ENCODE data around the gene BMP5. TPM values are rescaled to one million over a fixed set of nuclear protein-coding genes. Genes with fewer than 3 reads are reported as not detected.

BMP5 gene
- total RNA-seq, 2 experiments from 2014 or later, result not detected

- POLR2A ChIA-PET, result no interaction called here
Measured at GRCh38 chr6:55774286-55775028, 100.9 kb downstream of the BMP5 start.

GRCh38 chr6:55773620-55774216 lies 101.7 kb downstream of the BMP5 start:
- Histone ChIP-seq H3K36me3 (ENCODE audit: insufficient read depth, low read length) (no peaks in the 10 kb centered on the region), H3K9me3 (ENCODE audit: control insufficient read depth in 1 of 2, insufficient read depth in 1 of 2, low read length in 2 of 2) (no peaks in the 10 kb centered on the region), H3K4me3 (ENCODE audit: low read length) (no peak overlapping the region), H3K27me3 (ENCODE audit: control insufficient read depth in 1 of 2, insufficient read depth in 2 of 2, low read length in 2 of 2) (no peaks in the 10 kb centered on the region), H3K27ac (ENCODE audit: low read depth in 1 of 2, low read length in 2 of 2) (no peak overlapping the region), H3K4me1 (ENCODE audit: insufficient read depth, low read length) (no peaks in the 10 kb centered on the region)
- CTCF ChIA-PET, result no interaction called here
- Mint-ChIP-seq H3K4me1 (ENCODE audit: low read depth) (no peaks in the 10 kb centered on the region), H3K27me3 (no peaks in the 10 kb centered on the region), H3K36me3 (ENCODE audit: low read depth) (no peaks in the 10 kb centered on the region), H3K9me3 (peaks cover 9% of the 10 kb centered on the region), H3K4me3 (no peak overlapping the region), H3K27ac (no peak overlapping the region)
- POLR2A ChIA-PET, result no interaction called here
- no peak for TF ChIP-seq CTCF (IDR thresholded peaks at IDR 0.05)
- DNase-seq (no peak), ATAC-seq (ENCODE audit: poor library complexity) (no peak)
- intact Hi-C loops (cut with DNase I, micrococcal nuclease), result no loop called here

More at GRCh38 chr6:55774286-55775028, 100.9 kb downstream of the BMP5 start:
- Histone ChIP-seq H3K4me3 (ENCODE audit: low read length) (no peak overlapping the region), H3K4me1 (ENCODE audit: insufficient read depth, low read length) (no peaks in the 10 kb centered on the region), H3K27ac (ENCODE audit: low read depth in 1 of 2, low read length in 2 of 2) (no peak overlapping the region), H3K36me3 (ENCODE audit: insufficient read depth, low read length) (no peaks in the 10 kb centered on the region), H3K27me3 (ENCODE audit: control insufficient read depth in 1 of 2, insufficient read depth in 2 of 2, low read length in 2 of 2) (no peaks in the 10 kb centered on the region), H3K9me3 (ENCODE audit: control insufficient read depth in 1 of 2, insufficient read depth in 1 of 2, low read length in 2 of 2) (no peaks in the 10 kb centered on the region)
- peaks cover 12% of the 10 kb centered on the region for H3K9me3 Mint-ChIP-seq
- no peak overlapping the region for H3K27ac Mint-ChIP-seq
- no peak for DNase-seq
- no peaks in the 10 kb centered on the region for H3K36me3 Mint-ChIP-seq (ENCODE audit: low read depth)
- no peak for TF ChIP-seq CTCF (IDR thresholded peaks at IDR 0.05)
- CTCF ChIA-PET, result no interaction called here
- no peak for ATAC-seq (ENCODE audit: poor library complexity)
- no peak overlapping the region for H3K4me3 Mint-ChIP-seq
- H3K27me3 Mint-ChIP-seq, result no peaks in the 10 kb centered on the region
- intact Hi-C loops (cut with DNase I, micrococcal nuclease), result no loop called here
- no peaks in the 10 kb centered on the region for H3K4me1 Mint-ChIP-seq (ENCODE audit: low read depth)

- intact Hi-C loops (cut with DNase I, micrococcal nuclease), result no loop called here
- Mint-ChIP-seq H3K4me3 (no peak overlapping the region), H3K36me3 (ENCODE audit: low read depth) (no peaks in the 10 kb centered on the region), H3K27ac (no peak overlapping the region), H3K27me3 (no peaks in the 10 kb centered on the region), H3K4me1 (ENCODE audit: low read depth) (no peaks in the 10 kb centered on the region), H3K9me3 (peaks cover 7% of the 10 kb centered on the region)
- Histone ChIP-seq H3K4me3 (ENCODE audit: low read length) (no peak overlapping the region), H3K9me3 (ENCODE audit: control insufficient read depth in 1 of 2, insufficient read depth in 1 of 2, low read length in 2 of 2) (no peaks in the 10 kb centered on the region), H3K27ac (ENCODE audit: low read depth in 1 of 2, low read length in 2 of 2) (no peak overlapping the region), H3K4me1 (ENCODE audit: insufficient read depth, low read length) (no peaks in the 10 kb centered on the region), H3K27me3 (ENCODE audit: control insufficient read depth in 1 of 2, insufficient read depth in 2 of 2, low read length in 2 of 2) (no peaks in the 10 kb centered on the region), H3K36me3 (ENCODE audit: insufficient read depth, low read length) (no peaks in the 10 kb centered on the region)
- no peak for TF ChIP-seq CTCF (IDR thresholded peaks at IDR 0.05)
- ATAC-seq (ENCODE audit: poor library complexity) (no peak), DNase-seq (no peak)
- ChIA-PET CTCF (no interaction called here), POLR2A (no interaction called here)
Measured at GRCh38 chr6:55772730-55773129, 102.7 kb downstream of the BMP5 start.

All from CD4-positive, alpha-beta T cell (primary cell).